HL-60 (cell line): ENCODE measurements around the gene CES2.

Experiments used
- DNase-seq, 2 experiments: peaks; one replicate each; pipeline ENCODE4 v3.0.0-alpha.2; 2010 to 2020; ENCODE audit warnings: low read depth in 1 of 2, low spot score in 1 of 2
- H3K27ac ChIP-seq: fragments of 250-450 bp; sonication (Bioruptor Pico); replicated peaks from 2 replicates; pipeline ENCODE4 v1.5.1; 2020; ENCODE audit warnings: mild to moderate bottlenecking, moderate library complexity
- H3K27me3 ChIP-seq: fragments of 250-450 bp; sonication (Bioruptor Pico); 2 replicates; pipeline ENCODE4 v1.5.1; 2021; ENCODE audit warnings: mild to moderate bottlenecking, moderate library complexity; ENCODE audit not compliant: insufficient read depth, poor library complexity, severe bottlenecking
- H3K4me3 ChIP-seq: replicated peaks from 2 replicates; pipeline ENCODE4 v1.5.1; 2011; ENCODE audit warnings: mild to moderate bottlenecking, control low read depth, low read length; ENCODE audit not compliant: insufficient read depth
- GABPA ChIP-seq: IDR thresholded peaks from 2 replicates; pipeline ENCODE4 v1.6.1; 2012; ENCODE audit warnings: low read depth
- POLR2AphosphoS5 ChIP-seq: IDR thresholded peaks from 2 replicates; pipeline ENCODE4 v1.6.1; 2012; ENCODE audit warnings: low read depth
- SPI1 ChIP-seq: IDR thresholded peaks from 2 replicates; pipeline ENCODE4 v1.6.1; 2012; ENCODE audit warnings: low read depth, mild to moderate bottlenecking, borderline replicate concordance
- TF ChIP-seq, protein P1 (sequence below): IDR thresholded peaks from one replicate; pipeline ENCODE4 v1.5.1; 2011; ENCODE audit warnings: low read length, control low read depth, inconsistent platforms; ENCODE audit not compliant: insufficient read depth
- TF ChIP-seq, protein P2 (sequence below): IDR thresholded peaks from 2 replicates; pipeline ENCODE4 v1.6.1; 2012; ENCODE audit warnings: low read depth; ENCODE audit not compliant: insufficient replicate concordance

Gene CES2

DNA sequence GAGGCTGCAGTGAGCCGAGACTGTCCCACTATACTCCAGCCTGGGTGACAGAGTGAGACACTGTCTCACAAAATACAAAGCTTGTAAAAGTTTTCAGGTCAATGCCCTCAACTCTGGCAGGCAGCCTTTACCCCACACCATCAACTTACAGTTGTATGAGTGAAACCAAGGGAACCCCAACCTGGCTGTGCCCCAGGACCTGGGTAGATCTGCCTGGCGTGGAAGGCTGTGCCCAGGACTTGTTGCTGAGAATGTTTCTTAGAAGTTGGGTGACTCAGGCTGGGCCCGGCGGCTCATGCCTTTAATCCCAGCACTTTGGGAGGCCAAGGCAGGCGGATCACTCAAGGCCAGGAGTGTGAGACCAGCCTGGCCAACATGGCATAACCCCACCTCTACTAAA is 33.5 kb downstream of the CES2 start:
- Histone ChIP-seq H3K27ac (no peak overlapping the region), H3K27me3 (no peaks in the 10 kb centered on the region), H3K4me3 (no peak overlapping the region)
- DNase-seq = no peak
- TF ChIP-seq POLR2AphosphoS5 (no peak), GABPA (no peak), SPI1 (no peak)
- TF ChIP-seq, protein P1, sequence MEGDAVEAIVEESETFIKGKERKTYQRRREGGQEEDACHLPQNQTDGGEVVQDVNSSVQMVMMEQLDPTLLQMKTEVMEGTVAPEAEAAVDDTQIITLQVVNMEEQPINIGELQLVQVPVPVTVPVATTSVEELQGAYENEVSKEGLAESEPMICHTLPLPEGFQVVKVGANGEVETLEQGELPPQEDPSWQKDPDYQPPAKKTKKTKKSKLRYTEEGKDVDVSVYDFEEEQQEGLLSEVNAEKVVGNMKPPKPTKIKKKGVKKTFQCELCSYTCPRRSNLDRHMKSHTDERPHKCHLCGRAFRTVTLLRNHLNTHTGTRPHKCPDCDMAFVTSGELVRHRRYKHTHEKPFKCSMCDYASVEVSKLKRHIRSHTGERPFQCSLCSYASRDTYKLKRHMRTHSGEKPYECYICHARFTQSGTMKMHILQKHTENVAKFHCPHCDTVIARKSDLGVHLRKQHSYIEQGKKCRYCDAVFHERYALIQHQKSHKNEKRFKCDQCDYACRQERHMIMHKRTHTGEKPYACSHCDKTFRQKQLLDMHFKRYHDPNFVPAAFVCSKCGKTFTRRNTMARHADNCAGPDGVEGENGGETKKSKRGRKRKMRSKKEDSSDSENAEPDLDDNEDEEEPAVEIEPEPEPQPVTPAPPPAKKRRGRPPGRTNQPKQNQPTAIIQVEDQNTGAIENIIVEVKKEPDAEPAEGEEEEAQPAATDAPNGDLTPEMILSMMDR = no peak
- TF ChIP-seq, protein P2, sequence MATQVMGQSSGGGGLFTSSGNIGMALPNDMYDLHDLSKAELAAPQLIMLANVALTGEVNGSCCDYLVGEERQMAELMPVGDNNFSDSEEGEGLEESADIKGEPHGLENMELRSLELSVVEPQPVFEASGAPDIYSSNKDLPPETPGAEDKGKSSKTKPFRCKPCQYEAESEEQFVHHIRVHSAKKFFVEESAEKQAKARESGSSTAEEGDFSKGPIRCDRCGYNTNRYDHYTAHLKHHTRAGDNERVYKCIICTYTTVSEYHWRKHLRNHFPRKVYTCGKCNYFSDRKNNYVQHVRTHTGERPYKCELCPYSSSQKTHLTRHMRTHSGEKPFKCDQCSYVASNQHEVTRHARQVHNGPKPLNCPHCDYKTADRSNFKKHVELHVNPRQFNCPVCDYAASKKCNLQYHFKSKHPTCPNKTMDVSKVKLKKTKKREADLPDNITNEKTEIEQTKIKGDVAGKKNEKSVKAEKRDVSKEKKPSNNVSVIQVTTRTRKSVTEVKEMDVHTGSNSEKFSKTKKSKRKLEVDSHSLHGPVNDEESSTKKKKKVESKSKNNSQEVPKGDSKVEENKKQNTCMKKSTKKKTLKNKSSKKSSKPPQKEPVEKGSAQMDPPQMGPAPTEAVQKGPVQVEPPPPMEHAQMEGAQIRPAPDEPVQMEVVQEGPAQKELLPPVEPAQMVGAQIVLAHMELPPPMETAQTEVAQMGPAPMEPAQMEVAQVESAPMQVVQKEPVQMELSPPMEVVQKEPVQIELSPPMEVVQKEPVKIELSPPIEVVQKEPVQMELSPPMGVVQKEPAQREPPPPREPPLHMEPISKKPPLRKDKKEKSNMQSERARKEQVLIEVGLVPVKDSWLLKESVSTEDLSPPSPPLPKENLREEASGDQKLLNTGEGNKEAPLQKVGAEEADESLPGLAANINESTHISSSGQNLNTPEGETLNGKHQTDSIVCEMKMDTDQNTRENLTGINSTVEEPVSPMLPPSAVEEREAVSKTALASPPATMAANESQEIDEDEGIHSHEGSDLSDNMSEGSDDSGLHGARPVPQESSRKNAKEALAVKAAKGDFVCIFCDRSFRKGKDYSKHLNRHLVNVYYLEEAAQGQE = no peak

DNA sequence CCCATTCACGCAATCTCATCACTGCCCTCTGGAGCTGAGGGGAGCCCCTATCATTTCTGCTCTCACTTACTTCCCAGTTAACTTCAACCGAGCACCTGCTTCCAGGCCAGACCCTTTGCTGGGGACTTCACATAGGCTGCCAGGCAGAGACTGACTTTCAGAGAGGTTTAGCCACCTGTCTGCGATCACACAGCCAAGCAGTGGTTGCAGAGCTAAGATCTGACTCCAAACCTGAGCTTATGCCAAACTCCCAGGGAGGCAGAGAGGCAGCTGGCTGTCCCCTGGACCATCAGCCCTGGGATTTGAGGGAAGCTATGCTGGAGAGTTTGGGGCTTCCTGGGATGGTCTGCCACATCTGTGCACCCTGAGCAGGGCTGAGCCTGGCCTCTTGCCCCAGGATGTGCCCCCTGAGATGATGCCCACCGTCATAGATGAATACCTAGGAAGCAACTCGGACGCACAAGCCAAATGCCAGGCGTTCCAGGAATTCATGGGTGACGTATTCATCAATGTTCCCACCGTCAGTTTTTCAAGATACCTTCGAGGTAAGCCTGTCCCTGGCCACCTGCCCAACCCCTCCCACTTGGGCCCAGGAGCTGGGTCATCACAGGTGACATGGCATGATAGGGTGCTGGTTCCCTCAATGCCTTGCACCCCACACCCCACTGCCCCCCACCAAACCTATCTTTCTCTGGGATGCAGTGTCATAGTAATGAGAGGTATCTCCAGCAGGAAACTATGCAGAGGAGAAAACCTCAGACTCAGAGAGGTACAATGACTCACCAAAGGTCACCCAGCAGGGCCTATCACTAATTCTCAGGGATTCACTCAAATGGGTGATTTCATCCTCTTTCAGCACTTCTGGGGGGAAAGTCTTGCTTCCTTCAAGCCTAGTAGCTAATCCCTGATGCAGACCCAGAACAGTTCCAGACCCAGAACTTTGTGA is 35.7 kb downstream of the CES2 start:
- DNase-seq = no peak
- H3K4me3 ChIP-seq = no peak overlapping the region
- TF ChIP-seq, protein P1 = no peak
- TF ChIP-seq, protein P2 = no peak
- TF ChIP-seq POLR2AphosphoS5 = no peak
- TF ChIP-seq GABPA = no peak
- H3K27me3 ChIP-seq = no peaks in the 10 kb centered on the region
- H3K27ac ChIP-seq = no peak overlapping the region

DNA sequence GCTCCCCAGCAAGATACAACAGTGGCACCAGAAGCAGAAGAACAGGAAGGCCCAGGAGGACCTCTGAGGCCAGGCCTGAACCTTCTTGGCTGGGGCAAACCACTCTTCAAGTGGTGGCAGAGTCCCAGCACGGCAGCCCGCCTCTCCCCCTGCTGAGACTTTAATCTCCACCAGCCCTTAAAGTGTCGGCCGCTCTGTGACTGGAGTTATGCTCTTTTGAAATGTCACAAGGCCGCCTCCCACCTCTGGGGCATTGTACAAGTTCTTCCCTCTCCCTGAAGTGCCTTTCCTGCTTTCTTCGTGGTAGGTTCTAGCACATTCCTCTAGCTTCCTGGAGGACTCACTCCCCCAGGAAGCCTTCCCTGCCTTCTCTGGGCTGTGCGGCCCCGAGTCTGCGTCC is 37.7 kb downstream of the CES2 start:
- no peaks in the 10 kb centered on the region for H3K27me3 ChIP-seq
- no peak overlapping the region for H3K27ac ChIP-seq
- H3K4me3 ChIP-seq = no peak overlapping the region
- TF ChIP-seq, protein P1 = no peak
- DNase-seq = no peak

DNA sequence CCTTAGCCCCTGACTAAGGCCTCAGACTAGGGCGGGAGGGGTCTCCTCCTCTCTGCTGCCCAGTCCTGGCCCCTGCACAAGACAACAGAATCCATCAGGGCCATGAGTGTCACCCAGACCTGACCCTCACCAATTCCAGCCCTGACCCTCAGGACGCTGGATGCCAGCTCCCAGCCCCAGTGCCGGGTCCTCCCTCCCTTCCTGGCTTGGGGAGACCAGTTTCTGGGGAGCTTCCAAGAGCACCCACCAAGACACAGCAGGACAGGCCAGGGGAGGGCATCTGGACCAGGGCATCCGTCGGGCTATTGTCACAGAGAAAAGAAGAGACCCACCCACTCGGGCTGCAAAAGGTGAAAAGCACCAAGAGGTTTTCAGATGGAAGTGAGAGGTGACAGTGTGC is 38.4 kb downstream of the CES2 start:
- TF ChIP-seq, protein P2 = no peak
- no peak for TF ChIP-seq SPI1
- no peak for TF ChIP-seq GABPA
- TF ChIP-seq, protein P1 = no peak
- TF ChIP-seq POLR2AphosphoS5 = no peak
- Histone ChIP-seq H3K27me3 (no peaks in the 10 kb centered on the region), H3K4me3 (no peak overlapping the region), H3K27ac (no peak overlapping the region)
- no peak for DNase-seq
